Sigmoid colon (tissue), 4 donors: Measurements from ENCODE around the gene CCDC90B.
"Not testable (repeated sequence)": the region's sequence is repeated elsewhere in the genome, so short reads cannot be mapped to it uniquely, and the experiment has no call there.

ENCODE experiments used
- EP300 ChIP-seq, 4 donors: sonication (generic); formaldehyde crosslinking; IDR thresholded peaks; one replicate each; pipeline ENCODE4 v1.6.1; 2017; ENCODE audit warnings: antibody characterized with exemption in 4 of 4
- POLR2AphosphoS5 ChIP-seq, 4 donors: sonication (generic); formaldehyde crosslinking; IDR thresholded peaks; one replicate each; pipeline ENCODE4 v1.6.1; 2017; ENCODE audit warnings: antibody characterized with exemption in 4 of 4
- TF ChIP-seq, protein P1 (sequence below), 4 experiments: fragments of 450-650 bp in 3 of 4; fragments of 200-600 bp in 1 of 4; IDR thresholded peaks; one replicate each; pipeline ENCODE4 v1.5.1; 2016 to 2019; ENCODE audit warnings: antibody characterized with exemption in 4 of 4, mild to moderate bottlenecking in 3 of 4, moderate library complexity in 2 of 4

DNA sequence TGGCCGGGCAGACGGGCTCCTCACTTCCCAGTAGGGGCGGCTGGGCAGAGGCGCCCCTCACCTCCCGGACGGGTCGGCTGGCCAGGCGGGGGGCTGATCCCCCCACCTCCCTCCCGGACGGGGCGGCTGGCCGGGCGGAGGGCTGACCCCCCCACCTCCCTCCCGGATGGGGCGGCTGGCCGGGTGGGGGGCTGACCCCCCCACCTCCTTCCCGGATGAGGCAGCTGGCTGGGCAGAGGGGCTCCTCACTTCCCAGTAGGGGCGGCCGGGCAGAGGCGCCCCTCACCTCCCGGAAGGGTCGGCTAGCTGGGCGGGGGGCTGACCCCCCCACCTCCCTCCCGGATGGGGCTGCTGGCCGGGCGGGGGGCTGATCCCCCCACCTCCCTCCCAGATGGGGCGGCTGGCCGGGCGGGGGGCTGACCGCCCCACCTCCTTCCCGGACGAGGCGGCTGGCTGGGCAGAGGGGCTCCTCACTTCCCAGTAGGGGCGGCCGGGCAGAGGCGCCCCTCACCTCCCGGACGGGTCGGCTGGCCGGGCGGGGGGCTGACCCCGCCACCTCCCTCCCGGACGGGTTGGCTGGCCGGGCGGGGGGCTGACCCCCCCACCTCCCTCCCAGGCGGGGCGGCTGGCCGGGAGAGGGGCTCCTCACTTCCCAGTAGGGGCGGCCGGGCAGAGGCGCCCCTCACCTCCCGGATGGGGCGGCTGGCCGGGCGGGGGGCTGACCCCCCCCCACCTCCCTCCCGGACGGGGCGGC is 30.2 kb upstream of the CCDC90B start:
- TF ChIP-seq EP300, POLR2AphosphoS5 (IDR thresholded peaks at IDR 0.05): not testable (repeated sequence)
- TF ChIP-seq, protein P1, sequence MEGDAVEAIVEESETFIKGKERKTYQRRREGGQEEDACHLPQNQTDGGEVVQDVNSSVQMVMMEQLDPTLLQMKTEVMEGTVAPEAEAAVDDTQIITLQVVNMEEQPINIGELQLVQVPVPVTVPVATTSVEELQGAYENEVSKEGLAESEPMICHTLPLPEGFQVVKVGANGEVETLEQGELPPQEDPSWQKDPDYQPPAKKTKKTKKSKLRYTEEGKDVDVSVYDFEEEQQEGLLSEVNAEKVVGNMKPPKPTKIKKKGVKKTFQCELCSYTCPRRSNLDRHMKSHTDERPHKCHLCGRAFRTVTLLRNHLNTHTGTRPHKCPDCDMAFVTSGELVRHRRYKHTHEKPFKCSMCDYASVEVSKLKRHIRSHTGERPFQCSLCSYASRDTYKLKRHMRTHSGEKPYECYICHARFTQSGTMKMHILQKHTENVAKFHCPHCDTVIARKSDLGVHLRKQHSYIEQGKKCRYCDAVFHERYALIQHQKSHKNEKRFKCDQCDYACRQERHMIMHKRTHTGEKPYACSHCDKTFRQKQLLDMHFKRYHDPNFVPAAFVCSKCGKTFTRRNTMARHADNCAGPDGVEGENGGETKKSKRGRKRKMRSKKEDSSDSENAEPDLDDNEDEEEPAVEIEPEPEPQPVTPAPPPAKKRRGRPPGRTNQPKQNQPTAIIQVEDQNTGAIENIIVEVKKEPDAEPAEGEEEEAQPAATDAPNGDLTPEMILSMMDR (IDR thresholded peaks at IDR 0.05) = not testable (repeated sequence)
